ENCODE results near the gene DPEP3. TPM values are rescaled to one million over a fixed set of nuclear protein-coding genes. Genes with fewer than 3 reads are reported as not detected.
"Not testable (repeated sequence)": the region's sequence is repeated elsewhere in the genome, so short reads cannot be mapped to it uniquely, and the experiment has no call there.

The DPEP3 gene
- total and polyA plus RNA-seq, 8 donors = not detected

GRCh38 chr16:68021490-68021889, 41.2 kb upstream of the DPEP3 start:
- DNase-seq = no peak
- Histone ChIP-seq H3K36me3 (peaks cover 0 to 19% (median 11%) of the 10 kb centered on the region in 4 donors), H3K4me3 (peak overlapping the region in 3 of 4 donors; percentile 78 to 99 (median 97)), H3K4me1 (peaks cover 19 to 34% (median 30%) of the 10 kb centered on the region in 4 donors), H3K9me3 (no peaks in the 10 kb centered on the region), H3K27ac (no peak overlapping the region), H3K27me3 (no peaks in the 10 kb centered on the region)
- intact Hi-C loops (cut with DNase I; ENCODE audit: low total_unique reads) = no loop called here
- 90 to 96% (median 94%) methylated on average over 10 of the region's 10 CpGs for WGBS, 5 donors
- TF ChIP-seq EP300 (IDR thresholded peaks at IDR 0.05) (no peak), CTCF (IDR thresholded peaks at IDR 0.05) (no peak), POLR2A (IDR thresholded peaks at IDR 0.05) (no peak), POLR2AphosphoS5 (IDR thresholded peaks at IDR 0.05) (no peak)

- peaks cover 0 to 10% (median 4%) of the 10 kb centered on the region in 4 donors for H3K36me3 ChIP-seq
- DNase-seq = no peak
- TF ChIP-seq POLR2A (IDR thresholded peaks at IDR 0.05) = no peak
- peaks cover 19 to 29% (median 27%) of the 10 kb centered on the region in 4 donors for H3K4me1 ChIP-seq
- intact Hi-C loops (cut with DNase I; ENCODE audit: low total_unique reads) = no loop called here
- 45 to 61% (median 52%) methylated on average over 8 of the region's 8 CpGs for WGBS, 5 donors
- no peak overlapping the region for H3K27ac ChIP-seq
- no peak overlapping the region for H3K4me3 ChIP-seq
- H3K9me3 ChIP-seq = no peaks in the 10 kb centered on the region
- no peaks in the 10 kb centered on the region for H3K27me3 ChIP-seq
Measured at GRCh38 chr16:68019167-68019680, 38.9 kb upstream of the DPEP3 start.

- TF ChIP-seq POLR2A (IDR thresholded peaks at IDR 0.05) (no peak), CTCF (IDR thresholded peaks at IDR 0.05) (no peak), EP300 (IDR thresholded peaks at IDR 0.05) (no peak), POLR2AphosphoS5 (IDR thresholded peaks at IDR 0.05) (no peak)
- intact Hi-C loops (cut with DNase I; ENCODE audit: low total_unique reads) = no loop called here
- no peak within 1 kb of the TSS for H3K4me3 ChIP-seq
- no peak within 1 kb of the TSS for H3K27ac ChIP-seq
- WGBS, 5 donors = 77 to 86% (median 83%) methylated on average over 5 of the region's 5 CpGs
- DNase-seq = no peak
- no peaks in the 10 kb centered on the region for H3K9me3 ChIP-seq
- H3K27me3 ChIP-seq = no peaks in the 10 kb centered on the region
- no peaks in the 10 kb centered on the region for H3K36me3 ChIP-seq
- peaks cover 0 to 4% (median 0%) of the 10 kb centered on the region in 4 donors for H3K4me1 ChIP-seq
Measured at GRCh38 chr16:68015681-68016080, 35.4 kb upstream of the DPEP3 start, which contains the start of gene DPEP2NB. Gene DPEP2NB, minus strand, starts transcription at chr16:68015911. Its CDS starts 141 bp downstream, at chr16:68015770.

GRCh38 chr16:68013440-68013839, 33.1 kb upstream of the DPEP3 start:
- Histone ChIP-seq H3K4me1 (peaks cover 0 to 4% (median 0%) of the 10 kb centered on the region in 4 donors), H3K36me3 (no peaks in the 10 kb centered on the region), H3K27me3 (no peaks in the 10 kb centered on the region), H3K4me3 (no peak overlapping the region), H3K9me3 (no peaks in the 10 kb centered on the region), H3K27ac (peak overlapping the region in 2 of 5 donors; percentile 8 to 42)
- DNase-seq = no peak
- intact Hi-C loops (cut with DNase I; ENCODE audit: low total_unique reads) = no loop called here
- 55 to 74% (median 67%) methylated on average over 1 of the region's 1 CpG for WGBS, 5 donors
- no peak for TF ChIP-seq POLR2AphosphoS5 (IDR thresholded peaks at IDR 0.05)
- no peak for TF ChIP-seq EP300 (IDR thresholded peaks at IDR 0.05)
- TF ChIP-seq POLR2A (IDR thresholded peaks at IDR 0.05) = no peak
- no peak for TF ChIP-seq CTCF (IDR thresholded peaks at IDR 0.05)

GRCh38 chr16:68009872-68010271, 29.6 kb upstream of the DPEP3 start:
- H3K9me3 ChIP-seq; intact Hi-C loops (cut with DNase I; ENCODE audit: low total_unique reads); H3K36me3 ChIP-seq; H3K27me3 ChIP-seq; H3K4me3 ChIP-seq; H3K27ac ChIP-seq; DNase-seq; H3K4me1 ChIP-seq: not testable (repeated sequence)
- WGBS, 5 donors = 70 to 84% (median 80%) methylated on average over 4 of the region's 4 CpGs

Data from stomach (tissue), 9 donors.